GM19324 (cell line): Measurements from ENCODE around the gene MVD.
"Not testable (repeated sequence)": the region's sequence is repeated elsewhere in the genome, so short reads cannot be mapped to it uniquely, and the experiment has no call there.

ENCODE experiments used
- ATAC-seq: cut with Tn5 transposase; IDR thresholded peaks from one replicate; pipeline ENCODE4 v1.9.1; 2021; ENCODE audit warnings: mild to moderate bottlenecking, moderate library complexity; ENCODE audit not compliant: unreplicated experiment, low FRiP score

MVD gene

DNA sequence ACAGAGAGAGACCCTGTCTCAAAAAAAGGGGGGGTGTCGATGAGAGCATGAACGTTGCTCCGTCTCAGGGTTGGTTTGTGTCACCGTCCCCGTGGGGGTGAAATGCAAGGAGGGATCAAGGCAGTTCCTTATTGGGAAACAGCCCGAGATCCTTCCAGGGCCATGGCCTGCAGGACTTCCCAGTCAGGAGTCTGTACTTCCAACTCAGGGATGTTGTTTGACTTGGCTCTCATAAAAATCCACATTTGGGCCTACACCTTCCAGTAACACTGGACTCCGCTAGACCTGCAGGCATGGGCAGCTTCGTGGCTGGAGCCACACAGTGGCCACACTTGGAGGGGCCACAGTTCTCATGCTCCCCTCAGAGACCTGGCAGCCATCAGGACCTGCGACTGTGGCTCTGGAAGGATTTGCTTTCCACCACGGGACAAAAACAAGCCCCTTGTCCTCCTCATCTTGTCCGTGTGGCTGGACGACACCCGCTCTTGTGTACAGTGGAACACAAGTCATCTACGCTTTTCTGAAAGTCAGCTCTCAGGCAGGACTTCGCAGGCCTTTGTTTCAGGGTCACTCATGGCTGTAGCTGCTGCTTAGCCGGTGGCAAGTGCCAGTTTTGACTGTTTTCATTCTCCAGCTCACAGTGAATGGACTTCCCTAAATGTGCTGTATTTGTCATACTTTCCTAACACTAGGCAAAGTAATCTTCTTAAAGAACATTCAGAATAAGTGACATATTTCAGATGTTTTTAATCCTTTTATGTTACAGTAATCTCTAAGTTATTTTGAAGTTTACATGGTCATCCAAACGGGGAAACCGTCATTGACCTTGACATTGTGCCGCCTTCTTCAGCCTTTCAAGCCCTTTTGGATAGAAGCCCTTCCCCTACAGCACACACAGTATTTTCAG lies 48.7 kb downstream of the MVD start:
- no peak for ATAC-seq

- ATAC-seq = no peak
These were observed 49.6 kb downstream of the MVD start for GRCh38 chr16:88613293-88613692.

DNA sequence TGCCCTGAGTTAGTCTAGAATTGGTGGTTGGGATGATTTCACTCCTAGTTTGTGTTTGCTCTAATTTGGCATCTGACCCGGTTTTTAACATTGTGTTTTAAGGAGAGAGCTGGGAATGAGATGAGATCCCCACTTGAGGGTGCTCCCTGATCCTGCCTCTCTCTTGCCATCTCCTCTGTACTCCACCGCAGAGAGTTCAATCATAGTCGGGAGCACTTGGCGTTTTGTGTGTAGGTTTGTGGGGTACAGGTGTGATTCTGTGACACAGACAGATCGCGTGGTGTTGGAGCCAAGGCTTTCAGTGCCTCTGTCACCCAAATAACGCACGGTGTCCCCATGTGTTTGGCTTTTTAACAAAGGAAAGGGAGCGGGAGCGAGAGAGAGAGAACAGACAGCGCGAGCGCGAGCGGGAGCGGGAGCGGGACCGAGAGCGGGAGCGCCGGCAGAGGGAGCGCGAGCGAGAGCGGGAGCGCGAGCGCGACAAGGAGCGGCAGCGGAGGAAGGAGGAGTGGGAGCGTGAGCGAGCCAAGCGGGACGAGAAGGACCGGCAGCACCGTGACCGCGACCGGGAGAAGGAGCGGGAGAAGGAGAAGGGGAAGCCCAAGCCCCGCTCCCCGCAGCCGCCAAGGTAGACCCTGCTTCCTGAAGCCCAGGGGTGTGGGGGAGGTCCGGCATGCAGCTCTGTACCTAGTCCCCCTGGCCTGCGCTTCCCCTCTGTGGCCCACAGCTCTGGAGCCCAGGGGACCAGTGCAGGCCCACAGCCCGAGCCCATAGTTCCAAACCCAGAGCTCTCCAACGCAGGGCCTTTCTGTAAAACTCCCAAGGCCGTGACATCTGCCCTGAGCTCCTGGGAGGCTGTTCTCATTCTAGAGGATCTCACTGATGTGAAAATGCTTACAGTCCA lies 51.7 kb downstream of the MVD start:
- ATAC-seq = no peak

GRCh38 chr16:88610080-88610479 lies 52.8 kb downstream of the MVD start:
- ATAC-seq = no peak

GRCh38 chr16:88609426-88609825 lies 53.5 kb downstream of the MVD start:
- not testable (repeated sequence) for ATAC-seq

DNA sequence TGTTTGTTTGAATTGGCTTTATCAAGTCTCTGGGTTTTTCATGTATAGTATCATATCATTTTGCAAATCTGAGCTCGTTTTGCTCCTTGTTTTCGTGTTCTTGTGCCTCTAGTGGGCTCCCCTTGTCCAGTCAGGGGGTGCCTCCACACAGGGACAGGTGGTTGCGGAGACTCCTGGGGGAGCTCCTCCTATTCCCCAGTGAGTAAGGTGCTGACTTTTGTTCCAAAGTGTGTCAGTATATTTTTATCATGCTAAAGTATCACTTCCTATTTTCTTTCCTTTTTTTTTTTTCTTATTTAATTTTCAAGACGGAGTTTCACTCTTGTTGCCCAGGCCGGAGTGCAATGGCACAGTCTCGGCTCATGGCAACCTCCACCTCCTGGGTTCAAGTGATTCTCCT lies 54.8 kb downstream of the MVD start:
- ATAC-seq = no peak

DNA sequence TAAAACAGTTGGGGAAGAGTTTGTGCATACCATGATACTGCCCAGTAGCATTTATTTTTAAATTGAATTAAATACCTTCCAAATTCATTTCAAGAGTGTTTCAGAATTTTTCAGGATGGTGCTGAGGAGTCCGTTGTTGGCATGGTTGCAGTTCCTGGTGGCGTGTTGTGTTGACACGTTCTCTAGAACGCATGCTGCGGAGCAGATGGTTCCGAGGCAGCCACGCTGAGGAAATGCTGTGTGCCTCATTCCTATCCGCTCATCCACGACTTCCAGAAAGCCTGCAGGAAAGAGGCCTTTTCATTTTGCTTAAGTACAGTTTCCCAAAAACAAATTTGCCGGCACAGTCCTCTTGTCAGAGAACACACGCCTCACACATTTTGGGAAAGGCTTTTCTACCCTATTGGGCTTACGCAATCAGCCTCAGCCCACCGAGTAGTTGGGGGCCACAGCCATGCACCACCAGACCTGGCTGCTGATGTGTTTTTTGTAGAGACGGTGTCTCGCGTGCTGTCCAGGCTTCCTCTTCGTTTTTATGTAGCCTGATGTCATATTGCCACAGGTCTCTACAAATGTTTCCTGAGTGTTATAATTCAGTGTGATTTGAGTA lies 56.6 kb downstream of the MVD start:
- ATAC-seq = no peak

- no peak for ATAC-seq
These were observed 57.4 kb downstream of the MVD start for GRCh38 chr16:88605186-88606147.

DNA sequence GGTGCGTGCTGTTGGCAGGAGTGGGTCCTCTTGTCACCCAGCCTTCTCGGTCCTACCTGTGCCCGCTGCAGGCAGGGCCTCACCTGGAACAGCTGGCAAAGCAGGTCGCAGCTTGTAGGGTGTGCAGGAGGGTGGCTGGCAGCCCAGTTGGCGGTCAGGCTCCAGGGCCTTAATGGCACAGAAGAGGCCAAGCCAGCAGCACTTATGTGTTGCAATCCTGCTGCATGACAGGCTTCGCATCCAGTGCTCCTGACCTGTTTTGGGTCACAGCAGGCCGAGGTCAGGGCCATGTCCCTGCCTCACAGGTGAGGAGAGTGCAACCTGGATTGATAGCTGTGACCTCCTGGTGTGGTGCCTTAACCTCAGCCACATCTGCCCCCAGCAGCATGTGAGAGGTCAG lies 60.8 kb downstream of the MVD start:
- no peak for ATAC-seq
